D721Med (cell line): ENCODE measurements around the gene IMMP1L.

Experiments used
- DNase-seq: peaks from one replicate; pipeline ENCODE4 v3.0.0; 2011; ENCODE audit warnings: low spot score; ENCODE audit not compliant: insufficient read length
- FAIRE-seq: peaks from 2 replicates; lab custom pipeline; 2011; peaks lifted over from hg19 to GRCh38; lab: Jason Lieb, UNC
- TF ChIP-seq, protein P1 (sequence below): IDR thresholded peaks from 2 replicates; pipeline ENCODE4 v1.5.1; 2012; ENCODE audit warnings: mild to moderate bottlenecking, control low read depth; ENCODE audit not compliant: insufficient read depth; ENCODE audit errors: missing control alignments

IMMP1L gene

DNA sequence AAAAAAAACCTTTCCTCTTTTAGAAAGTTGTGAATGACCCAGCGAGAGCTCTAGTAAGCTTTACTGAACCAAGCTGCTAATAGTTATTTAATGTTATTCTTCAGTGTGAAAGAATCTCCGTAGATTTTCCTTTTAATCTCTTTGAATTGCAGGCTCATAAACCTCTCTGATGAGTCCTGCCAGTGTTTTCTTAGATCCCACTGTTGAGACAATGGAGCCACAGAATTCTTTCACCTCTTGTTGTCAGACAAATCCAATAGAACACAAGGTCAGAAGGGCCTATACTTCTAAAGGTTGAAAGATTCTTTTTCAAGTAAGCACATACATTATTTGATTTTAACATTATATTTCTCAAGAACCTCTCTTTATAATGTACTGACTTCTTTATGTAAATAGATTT, 87.6 kb downstream of the IMMP1L start:
- FAIRE-seq (no peak), DNase-seq (no peak)
- TF ChIP-seq, protein P1, sequence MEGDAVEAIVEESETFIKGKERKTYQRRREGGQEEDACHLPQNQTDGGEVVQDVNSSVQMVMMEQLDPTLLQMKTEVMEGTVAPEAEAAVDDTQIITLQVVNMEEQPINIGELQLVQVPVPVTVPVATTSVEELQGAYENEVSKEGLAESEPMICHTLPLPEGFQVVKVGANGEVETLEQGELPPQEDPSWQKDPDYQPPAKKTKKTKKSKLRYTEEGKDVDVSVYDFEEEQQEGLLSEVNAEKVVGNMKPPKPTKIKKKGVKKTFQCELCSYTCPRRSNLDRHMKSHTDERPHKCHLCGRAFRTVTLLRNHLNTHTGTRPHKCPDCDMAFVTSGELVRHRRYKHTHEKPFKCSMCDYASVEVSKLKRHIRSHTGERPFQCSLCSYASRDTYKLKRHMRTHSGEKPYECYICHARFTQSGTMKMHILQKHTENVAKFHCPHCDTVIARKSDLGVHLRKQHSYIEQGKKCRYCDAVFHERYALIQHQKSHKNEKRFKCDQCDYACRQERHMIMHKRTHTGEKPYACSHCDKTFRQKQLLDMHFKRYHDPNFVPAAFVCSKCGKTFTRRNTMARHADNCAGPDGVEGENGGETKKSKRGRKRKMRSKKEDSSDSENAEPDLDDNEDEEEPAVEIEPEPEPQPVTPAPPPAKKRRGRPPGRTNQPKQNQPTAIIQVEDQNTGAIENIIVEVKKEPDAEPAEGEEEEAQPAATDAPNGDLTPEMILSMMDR, result no peak

- FAIRE-seq, result no peak
Observed at GRCh38 chr11:31419669-31420068, 89.8 kb downstream of the IMMP1L start.

GRCh38 chr11:31419138-31419537, 90.3 kb downstream of the IMMP1L start:
- TF ChIP-seq, protein P1, result no peak
- no peak for DNase-seq
- no peak for FAIRE-seq

More at GRCh38 chr11:31419669-31420068, 89.8 kb downstream of the IMMP1L start:
- TF ChIP-seq, protein P1, result no peak
- no peak for DNase-seq

GRCh38 chr11:31417816-31418215, 91.6 kb downstream of the IMMP1L start:
- FAIRE-seq (no peak), DNase-seq (no peak)
- TF ChIP-seq, protein P1, result no peak

- FAIRE-seq, result no peak
- no peak for DNase-seq
- TF ChIP-seq, protein P1, result no peak
Observed at GRCh38 chr11:31417357-31417756, 92.1 kb downstream of the IMMP1L start.

GRCh38 chr11:31415435-31415834, 94.0 kb downstream of the IMMP1L start:
- FAIRE-seq, result no peak
- TF ChIP-seq, protein P1, result no peak
- DNase-seq, result no peak

DNA sequence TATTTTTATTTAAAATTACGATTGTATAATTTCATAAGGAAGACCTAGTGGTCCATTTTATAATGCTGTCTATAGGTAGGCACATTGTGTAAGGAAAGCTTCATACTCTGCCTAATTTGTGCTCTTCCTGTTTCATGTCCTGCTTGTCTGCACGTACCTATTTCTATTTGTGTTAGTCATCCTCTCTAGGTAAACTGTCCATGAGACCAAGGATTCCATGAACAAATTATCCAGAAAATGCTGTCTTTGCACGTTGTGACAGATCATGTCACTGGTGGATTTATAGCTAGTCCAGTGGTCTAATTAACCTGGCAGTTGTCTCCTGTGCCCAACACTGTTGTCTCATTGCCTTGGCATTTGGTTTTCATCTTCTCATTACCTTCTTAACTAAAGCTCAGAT, 95.1 kb downstream of the IMMP1L start:
- DNase-seq (no peak), FAIRE-seq (no peak)
- TF ChIP-seq, protein P1, result no peak
